Measurements from ENCODE around the gene CCHCR1.
"Not testable (repeated sequence)": the region's sequence is repeated elsewhere in the genome, so short reads cannot be mapped to it uniquely, and the experiment has no call there.

The CCHCR1 gene

GRCh38 chr6:31157513-31158139 is at the start of gene CCHCR1:
Gene CCHCR1 (minus strand): TSS chr6:31157802. CDS start chr6:31157600, 202 bp downstream.
- DNase-seq (ENCODE audit: low read depth) = no peak

- DNase-seq (ENCODE audit: low read depth) = no peak
Measured at GRCh38 chr6:31205638-31206037, 48.0 kb upstream of the CCHCR1 start.

GRCh38 chr6:31204751-31205145 is 47.1 kb upstream of the CCHCR1 start:
- no peak for DNase-seq (ENCODE audit: low read depth)

DNA sequence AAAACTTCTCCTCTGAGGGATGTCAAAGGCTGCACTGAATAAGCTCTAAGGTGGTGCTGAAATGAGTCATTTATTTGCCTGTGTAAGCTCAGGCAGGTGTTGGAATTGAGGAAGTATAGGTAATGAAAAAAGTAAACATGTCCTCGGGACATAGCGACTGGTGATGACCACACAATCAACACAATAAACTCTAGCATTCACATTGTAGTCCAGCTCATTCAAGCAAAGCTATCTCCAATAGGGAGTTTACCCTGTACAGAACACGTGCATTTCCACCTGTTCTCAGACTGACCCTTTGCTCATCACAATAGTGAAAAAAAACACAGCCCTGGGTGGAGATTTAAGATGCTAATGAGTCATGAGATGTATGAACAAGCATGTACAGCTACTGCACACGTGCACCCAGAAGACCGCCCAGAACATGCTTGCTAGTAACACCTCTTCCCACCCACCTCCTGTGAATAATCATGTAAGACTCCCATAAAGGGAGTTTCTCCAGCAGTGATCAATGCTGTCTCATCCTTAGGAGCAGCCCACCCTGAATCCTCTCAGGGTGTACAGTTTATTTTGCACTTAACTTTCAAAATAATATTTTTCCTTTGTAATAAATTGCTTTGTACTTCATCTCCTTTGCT is 45.9 kb upstream of the CCHCR1 start:
- peak; percentile 61 for DNase-seq (ENCODE audit: low read depth)

- no peak for DNase-seq (ENCODE audit: low read depth)
Measured at GRCh38 chr6:31202259-31203166, 44.9 kb upstream of the CCHCR1 start.

DNA sequence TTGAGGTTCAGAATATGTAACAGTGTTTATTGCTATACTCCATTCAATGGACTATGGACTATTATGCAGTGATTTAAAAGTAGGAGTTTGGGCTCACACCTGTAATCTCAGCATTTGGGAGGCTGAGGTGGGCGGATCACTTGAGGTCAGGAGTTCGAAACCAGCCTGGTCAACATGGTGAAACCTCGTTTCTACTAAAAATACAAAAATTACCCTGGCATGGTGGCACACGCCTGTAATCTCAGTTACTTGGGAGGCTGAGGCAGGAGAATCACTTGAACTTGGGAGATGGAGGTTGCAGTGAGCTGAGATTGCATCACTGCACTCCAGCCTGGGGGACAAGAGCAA is 41.5 kb upstream of the CCHCR1 start:
- not testable (repeated sequence) for DNase-seq (ENCODE audit: low read depth)

DNA sequence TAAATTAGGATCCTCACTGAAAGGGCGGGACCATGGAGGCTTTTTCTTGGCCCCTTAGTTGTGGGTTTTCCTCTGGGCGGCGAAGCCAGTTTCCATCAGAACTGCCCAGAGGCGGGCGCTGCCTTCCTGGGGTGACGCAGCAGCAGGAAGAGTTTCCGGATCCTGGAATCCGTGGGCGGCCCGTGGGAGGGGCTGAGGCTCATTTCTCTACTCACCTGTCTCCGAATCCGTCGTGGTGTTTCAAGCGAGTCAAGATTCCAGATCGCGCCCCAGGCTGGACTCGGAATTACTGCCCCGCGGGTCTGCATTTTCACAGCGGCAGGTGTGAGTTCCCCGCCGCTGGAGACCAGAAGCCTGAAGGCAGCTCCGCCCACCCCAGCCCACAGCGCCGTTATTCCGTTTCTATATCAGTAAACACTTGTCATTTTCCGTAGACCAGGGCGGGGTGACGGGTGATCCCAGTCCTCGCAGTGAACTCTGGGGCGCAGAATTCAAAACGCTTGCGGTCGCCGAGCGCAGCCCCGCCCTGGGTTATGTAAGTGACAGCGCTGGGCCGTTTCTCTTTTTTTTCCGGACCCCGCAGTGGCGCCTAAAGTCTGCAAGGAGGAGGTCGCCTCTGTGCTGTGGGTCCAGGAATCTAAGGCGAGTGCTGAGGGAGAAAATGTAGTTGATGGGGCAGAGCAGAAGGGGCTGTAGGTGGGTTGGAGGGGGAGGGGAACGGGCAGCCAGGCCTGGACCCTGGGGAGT is 40.1 kb upstream of the CCHCR1 start:
- DNase-seq (ENCODE audit: low read depth) = peak; percentile 93

- DNase-seq (ENCODE audit: low read depth) = not testable (repeated sequence)
Measured at GRCh38 chr6:31196251-31197022, 38.8 kb upstream of the CCHCR1 start.

- DNase-seq (ENCODE audit: low read depth) = not testable (repeated sequence)
Measured at GRCh38 chr6:31195308-31195979, 37.8 kb upstream of the CCHCR1 start.

GRCh38 chr6:31194061-31194834 is 36.6 kb upstream of the CCHCR1 start:
- DNase-seq (ENCODE audit: low read depth) = no peak

- no peak for DNase-seq (ENCODE audit: low read depth)
Measured at GRCh38 chr6:31193206-31193605, 35.6 kb upstream of the CCHCR1 start.

GRCh38 chr6:31192431-31193105 is 35.0 kb upstream of the CCHCR1 start:
- peak; percentile 21 for DNase-seq (ENCODE audit: low read depth)

DNA sequence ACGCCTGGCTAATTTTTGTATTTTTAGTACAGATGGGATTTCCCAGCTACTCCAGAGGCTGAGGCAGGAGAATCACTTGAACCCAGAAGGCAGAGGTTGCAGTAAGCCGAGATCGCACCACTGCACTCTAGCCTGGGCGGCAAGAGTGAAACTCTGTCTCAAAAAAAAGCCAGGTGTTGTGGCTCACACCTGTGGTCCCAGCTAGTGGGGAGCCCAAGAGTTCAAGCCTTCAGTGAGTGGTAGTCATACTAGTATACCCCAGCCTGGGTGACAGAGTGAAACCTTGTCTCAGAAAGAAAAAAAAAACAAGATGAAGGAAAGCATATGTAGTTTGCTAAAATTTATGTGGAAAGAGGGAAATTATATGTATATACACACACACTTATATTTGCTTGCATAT is 32.9 kb upstream of the CCHCR1 start:
- no peak for DNase-seq (ENCODE audit: low read depth)

- DNase-seq (ENCODE audit: low read depth) = not testable (repeated sequence)
Measured at GRCh38 chr6:31189223-31189622, 31.6 kb upstream of the CCHCR1 start.

DNA sequence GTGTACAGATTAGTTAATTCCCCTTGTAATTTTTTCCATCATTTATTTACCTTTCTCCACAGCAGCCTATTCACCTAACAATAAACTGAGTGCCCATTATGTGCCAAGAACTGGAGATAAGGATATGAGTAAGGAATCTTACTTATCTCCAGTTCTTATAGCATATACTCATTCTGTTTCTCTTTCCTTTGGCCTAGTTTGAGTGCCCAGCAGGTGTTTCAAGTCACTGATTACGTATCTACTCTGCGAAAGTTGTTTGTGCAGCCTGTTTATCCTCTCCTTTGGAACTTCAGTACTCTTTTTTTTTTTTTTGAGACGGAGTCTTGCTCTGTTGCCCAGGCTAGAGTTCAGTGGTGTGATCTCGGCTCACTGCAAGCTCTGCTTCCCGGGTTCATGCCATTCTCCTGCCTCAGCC is 30.2 kb upstream of the CCHCR1 start:
- no peak for DNase-seq (ENCODE audit: low read depth)

DNA sequence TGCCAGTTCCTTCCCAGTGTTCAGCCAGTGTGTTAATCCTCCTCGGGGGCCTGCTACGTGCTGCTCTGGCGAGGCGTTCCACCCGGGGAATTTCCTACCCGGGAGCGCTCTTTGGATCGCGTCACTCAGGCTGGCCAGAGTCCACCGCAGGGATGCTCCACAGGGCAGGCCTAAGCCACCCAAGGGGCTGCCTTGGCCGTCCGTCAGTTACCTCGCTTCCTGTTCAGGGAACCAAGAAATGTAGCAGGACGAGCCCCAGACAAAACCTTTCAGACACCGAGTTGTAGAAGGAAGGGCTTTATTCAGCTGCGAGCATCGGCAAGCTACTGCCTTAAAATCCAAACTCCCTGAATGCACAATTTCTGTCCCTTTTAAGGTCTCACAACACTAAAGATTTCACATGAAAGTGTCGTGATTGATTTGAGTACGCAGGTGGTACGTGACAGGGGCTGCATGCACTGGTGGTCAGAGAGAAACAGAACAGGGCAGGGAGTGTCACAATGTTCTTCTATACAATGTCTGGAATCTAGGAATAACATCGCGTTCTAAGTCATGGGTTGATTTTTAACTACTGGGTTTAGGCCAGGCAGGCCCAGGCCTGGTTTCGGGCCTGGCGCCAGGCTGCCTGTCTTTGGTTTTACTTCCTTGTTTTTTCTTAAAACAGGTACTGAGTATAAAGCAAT is 28.6 kb upstream of the CCHCR1 start:
- DNase-seq (ENCODE audit: low read depth) = no peak

GRCh38 chr6:31185695-31186051 is 28.1 kb upstream of the CCHCR1 start:
- not testable (repeated sequence) for DNase-seq (ENCODE audit: low read depth)

DNA sequence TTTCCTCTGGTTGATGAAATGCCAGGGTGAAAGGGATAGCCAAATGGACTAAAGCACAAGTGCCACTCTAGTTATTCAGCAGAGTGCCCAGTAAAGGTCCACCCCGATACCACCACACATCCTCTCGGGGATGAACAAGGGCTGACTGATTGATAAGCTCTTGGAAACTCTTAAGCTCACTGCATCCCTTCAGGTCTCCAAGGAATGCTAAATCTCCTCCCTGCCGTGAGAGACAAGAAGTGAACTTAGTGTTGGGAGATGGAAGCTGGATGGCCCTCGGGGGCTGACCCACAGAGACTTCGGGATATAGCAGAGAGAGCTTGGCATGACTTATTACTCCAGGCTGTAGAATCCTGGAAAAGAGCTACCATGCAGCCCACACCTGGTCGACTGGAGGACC is 26.3 kb upstream of the CCHCR1 start:
- DNase-seq (ENCODE audit: low read depth) = not testable (repeated sequence)

GRCh38 chr6:31183287-31183686 is 25.7 kb upstream of the CCHCR1 start:
- DNase-seq (ENCODE audit: low read depth) = not testable (repeated sequence)
